GM18868 (cell line): Measurements from ENCODE around the gene SHROOM2.

Experiments used
- ATAC-seq: cut with Tn5 transposase; IDR thresholded peaks from one replicate; pipeline ENCODE4 v1.9.1; 2021; ENCODE audit warnings: mild to moderate bottlenecking, moderate library complexity; ENCODE audit not compliant: unreplicated experiment

SHROOM2 gene

GRCh38 chrX:9887659-9888297 lies 101.5 kb downstream of the SHROOM2 start:
- ATAC-seq: no peak

DNA sequence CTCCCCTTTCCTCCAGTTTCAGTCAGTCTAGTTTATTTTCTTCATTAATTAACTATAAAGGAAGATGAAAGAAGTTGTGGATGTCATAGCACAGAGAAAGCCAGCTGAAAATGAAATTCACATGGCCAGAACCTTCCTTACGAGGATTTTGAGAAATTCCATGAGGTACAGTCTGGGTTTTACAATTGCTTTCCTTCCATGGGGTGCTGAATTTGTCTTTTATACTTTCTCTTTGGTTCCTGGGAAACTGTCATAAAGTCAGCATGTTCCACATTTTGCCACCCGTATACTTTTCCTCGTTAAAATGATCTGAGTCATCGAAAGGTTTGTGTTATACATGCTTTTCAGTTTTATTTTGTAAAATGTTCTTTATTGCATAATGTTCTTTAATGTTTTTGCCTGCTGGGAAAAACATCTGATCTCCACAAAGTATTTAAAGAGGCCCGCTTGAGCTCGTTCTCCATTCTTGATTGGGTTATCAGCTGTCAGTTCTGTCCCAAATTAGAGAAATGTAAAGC lies 102.8 kb downstream of the SHROOM2 start:
- ATAC-seq: no peak

- ATAC-seq: no peak
Observed at GRCh38 chrX:9890681-9891091, 104.5 kb downstream of the SHROOM2 start.

DNA sequence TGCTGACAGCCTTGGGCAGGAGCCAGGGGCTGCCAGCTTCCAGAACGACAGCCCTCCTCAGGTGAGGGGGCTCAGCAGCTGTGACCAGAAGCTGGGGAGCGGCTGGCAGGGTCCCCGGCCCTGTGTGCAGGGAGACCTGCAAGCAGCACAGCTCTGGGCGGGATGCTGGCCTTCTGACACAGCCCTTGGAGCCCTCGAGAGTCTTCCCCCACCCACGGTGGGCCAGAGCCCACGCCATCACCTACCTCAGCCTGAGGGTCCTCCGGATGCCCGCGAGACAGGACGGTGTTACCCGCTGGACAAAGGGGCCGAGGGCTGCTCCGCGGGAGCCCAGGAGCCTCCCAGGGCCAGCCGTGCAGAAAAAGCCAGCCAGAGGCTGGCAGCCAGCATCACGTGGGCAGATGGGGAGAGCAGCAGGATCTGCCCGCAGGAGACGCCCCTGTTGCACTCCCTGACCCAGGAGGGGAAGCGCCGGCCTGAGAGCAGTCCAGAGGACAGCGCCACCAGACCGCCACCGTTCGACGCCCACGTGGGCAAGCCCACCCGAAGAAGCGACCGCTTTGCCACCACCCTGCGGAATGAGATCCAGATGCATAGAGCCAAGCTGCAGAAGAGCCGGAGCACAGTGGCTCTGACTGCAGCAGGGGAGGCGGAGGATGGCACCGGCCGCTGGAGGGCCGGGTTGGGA lies 109.1 kb downstream of the SHROOM2 start:
- no peak for ATAC-seq

GRCh38 chrX:9897761-9898161 lies 111.5 kb downstream of the SHROOM2 start:
- ATAC-seq: no peak

DNA sequence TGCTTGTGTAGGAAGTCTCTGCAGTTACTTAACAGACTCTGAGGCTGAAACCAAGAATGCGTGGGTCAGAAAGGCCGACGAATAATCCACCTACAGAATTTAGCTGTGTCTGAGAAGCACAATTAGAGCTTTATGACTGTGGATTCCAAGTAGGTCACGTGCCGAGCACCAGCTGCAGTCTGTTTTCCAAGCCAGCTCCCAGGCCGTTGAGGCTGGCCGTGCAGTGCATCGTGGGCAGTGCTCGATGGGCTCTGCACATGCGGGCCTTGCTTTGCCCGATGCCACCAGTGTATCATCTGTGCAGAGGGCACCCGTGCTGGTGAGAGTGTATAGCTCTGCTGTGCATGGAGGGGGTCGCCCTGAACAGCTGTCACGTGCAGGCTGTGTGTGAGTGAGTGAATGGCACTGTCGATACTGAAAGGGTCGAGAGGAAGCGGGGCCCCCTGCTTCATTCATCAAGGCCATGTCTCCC lies 113.4 kb downstream of the SHROOM2 start:
- no peak for ATAC-seq

DNA sequence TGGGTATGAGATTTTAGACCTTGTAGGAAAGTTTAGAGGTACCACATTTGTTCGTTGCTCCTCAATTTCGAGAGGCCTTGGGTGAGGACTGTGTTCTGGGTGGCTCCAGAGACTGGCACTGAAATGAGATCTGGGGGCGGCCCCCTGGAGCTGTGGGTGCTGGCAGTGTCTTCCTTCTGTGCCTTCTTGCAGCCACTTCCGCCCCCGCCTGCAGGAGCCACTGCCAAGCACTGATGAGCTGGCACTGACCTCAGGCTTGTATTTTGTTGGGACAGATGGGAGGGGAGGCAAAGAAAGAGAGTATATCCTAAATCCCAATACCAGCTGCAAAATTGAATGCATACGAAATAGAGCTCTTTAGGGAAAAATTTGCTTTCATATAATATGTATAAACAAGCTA lies 116.4 kb downstream of the SHROOM2 start:
- no peak for ATAC-seq

DNA sequence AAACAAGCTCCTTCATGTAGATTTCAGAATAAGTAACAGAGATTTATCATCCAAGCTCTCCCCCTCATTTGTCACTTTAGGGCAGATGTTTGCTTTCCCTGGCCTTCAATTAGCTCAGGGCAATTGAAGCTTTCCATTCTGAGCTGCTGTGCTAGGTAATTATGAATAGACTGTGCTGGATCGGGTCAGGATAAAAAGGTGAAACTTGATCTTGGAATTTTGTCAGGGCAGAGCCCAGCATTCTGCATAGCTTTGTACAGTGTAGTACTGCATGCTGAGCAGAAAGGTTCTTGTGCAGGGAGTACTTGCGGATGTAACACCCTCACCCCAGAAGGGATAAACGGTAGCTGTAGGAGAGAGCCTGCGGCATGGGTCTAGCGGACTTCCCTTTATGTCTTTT lies 116.9 kb downstream of the SHROOM2 start:
- ATAC-seq: no peak

DNA sequence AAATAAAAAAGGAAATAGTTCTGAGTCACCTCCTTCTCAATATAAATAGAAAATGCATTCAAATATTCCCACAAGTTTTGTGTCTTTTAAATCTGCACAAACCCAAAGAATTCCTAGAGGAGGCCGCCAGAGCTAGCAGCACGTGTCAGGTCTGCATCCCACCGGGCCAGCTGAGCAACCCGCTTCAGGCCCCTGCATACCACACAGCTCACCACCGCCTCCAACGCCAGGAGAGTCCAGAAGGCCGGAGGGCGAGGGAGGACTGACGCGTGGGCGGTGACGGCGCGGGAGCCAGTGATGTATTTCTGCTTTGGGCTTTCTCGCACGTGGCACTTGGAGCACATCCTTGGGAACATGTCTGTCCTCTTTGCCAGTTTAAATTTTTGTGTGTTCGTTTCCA lies 119.1 kb downstream of the SHROOM2 start:
- ATAC-seq: no peak

GRCh38 chrX:9905721-9906120 lies 119.5 kb downstream of the SHROOM2 start:
- ATAC-seq: no peak

DNA sequence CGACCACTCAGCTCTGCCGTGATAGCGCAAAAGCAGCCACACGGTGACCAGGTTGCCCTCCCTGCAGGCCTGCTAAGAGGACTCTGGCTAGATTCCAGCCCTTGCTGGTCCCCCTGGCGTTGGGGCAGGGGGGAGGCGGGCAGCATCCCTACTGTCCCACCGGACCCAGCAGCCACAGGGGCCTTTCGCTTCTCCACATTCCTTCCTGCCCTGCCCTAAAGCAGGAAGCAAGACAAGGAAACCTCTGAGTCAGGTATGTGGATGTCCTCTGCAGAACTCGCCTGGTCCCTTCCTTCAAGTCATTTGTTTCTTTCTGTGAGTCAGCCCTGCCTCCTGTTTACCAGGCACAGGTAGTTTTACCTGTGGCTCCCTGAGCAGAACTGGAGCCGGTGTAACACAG lies 120.7 kb downstream of the SHROOM2 start:
- no peak for ATAC-seq

- no peak for ATAC-seq
Observed at GRCh38 chrX:9907645-9908387, 121.6 kb downstream of the SHROOM2 start.

- ATAC-seq: no peak
Observed at GRCh38 chrX:9909254-9909653, 123.0 kb downstream of the SHROOM2 start.

DNA sequence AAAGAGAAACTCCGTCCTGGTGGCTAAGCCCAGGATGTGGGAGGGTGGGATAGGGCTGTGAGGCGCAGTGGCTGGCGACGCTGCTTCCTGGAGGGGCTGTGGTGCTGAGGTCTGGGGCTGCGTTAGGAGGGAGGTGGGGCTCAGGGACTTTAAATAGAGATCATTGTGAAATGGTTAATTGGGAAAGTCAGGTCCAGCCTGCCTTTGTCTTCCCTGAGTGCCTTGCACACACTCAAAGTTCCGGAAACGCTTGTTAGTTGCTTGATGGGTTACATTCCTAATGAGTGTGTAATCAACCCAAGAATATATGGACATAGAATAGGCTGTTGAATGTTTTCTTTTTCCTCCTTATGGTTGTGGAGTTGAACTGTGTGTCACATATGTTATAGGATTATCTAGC lies 125.3 kb downstream of the SHROOM2 start:
- ATAC-seq: no peak

- no peak for ATAC-seq
Observed at GRCh38 chrX:9912351-9913145, 126.3 kb downstream of the SHROOM2 start.

DNA sequence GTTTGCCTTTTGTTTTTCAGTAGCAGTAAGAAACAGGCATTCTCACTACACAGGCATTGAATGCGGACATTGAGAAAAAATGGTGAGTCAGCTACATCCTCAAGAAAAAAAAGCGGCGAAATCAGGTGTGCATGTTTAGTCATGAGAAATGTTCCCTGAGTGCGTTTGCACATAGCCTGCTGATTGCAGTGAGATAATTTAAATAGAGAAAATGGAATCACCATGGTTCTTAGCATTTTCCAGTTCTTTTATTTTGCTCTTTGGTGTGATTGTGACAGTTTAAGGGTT lies 126.9 kb downstream of the SHROOM2 start:
- no peak for ATAC-seq

DNA sequence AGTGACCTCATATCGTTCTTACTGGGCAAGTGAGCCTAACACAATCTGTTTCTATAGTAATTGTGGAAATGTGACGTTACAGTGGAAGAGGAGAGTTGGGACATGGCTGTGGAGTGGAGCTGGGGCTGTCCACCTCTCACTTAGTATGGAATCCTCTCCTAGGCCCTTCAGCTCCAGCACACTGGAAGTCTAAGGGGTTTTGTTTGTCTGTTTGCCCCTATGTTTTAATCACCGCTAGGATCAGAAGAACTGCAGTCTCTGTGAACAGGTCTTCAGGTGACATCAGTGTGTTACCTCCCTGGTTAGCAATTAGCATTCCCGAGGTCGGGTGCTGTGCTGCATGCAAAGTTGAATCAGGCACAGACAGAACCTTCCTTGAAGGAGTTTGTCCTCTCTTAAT lies 131.6 kb downstream of the SHROOM2 start:
- ATAC-seq: no peak

- no peak for ATAC-seq
Observed at GRCh38 chrX:9919632-9920172, 133.5 kb downstream of the SHROOM2 start.

- ATAC-seq: no peak
Observed at GRCh38 chrX:9921407-9921806, 135.2 kb downstream of the SHROOM2 start.

DNA sequence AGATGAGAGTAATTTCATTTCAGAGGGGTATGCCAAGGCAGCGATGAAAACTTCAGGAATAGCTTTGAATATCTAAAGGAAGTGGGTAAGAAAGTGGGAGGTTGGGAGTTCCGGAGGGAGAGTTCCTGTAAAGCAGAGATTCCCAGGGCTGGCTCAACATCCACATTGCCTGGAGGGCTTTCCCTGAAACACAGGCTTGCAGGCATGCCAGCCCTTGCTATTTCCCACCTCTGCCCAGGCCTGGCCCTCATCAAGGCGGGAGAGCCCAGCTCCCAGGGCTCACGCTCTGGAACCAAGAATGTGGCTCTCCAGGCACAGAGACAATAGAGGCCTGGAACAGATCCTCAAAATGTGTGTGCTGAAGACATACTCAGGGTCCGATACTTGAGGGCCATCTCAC lies 137.1 kb downstream of the SHROOM2 start:
- no peak for ATAC-seq

DNA sequence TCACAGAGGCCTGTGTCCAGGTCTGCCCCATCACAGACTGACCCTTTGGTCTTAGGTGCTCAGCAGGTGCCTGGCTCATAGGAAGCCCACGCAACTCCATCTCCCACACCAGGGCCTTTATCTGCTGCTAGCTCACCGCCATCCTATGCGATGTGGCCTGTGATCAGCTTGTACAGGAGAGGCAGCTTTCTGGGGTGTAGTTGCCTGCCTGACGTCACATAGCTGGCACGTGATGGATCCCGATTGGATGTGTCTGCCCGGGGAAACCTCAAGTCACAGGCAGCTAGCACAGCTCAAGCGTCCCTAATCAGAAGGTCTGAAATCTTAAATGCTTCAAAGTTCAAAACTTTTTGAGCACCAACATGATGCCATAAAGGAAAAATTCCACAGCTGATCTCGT lies 139.8 kb downstream of the SHROOM2 start:
- no peak for ATAC-seq
